ENCODE results near the gene KBTBD4.

KBTBD4 gene

GRCh38 chr11:47578524-47579494 is at the start of gene KBTBD4, which contains the start of gene NDUFS3:
Gene KBTBD4 (minus strand): TSS chr11:47578970. CDS start chr11:47578951, 19 bp downstream.
Gene NDUFS3 (plus strand): TSS chr11:47579074. CDS start chr11:47579092, 18 bp downstream.
- DNase-seq: peak; percentile 86

- DNase-seq: no peak
Observed at GRCh38 chr11:47628026-47628425, 49.3 kb upstream of the KBTBD4 start.

GRCh38 chr11:47626234-47626633 is 47.5 kb upstream of the KBTBD4 start:
- no peak for DNase-seq

GRCh38 chr11:47620836-47621378 is 42.1 kb upstream of the KBTBD4 start:
- DNase-seq: no peak

- DNase-seq: no peak
Observed at GRCh38 chr11:47617417-47617809, 38.6 kb upstream of the KBTBD4 start.

- peak; percentile 11 for DNase-seq
Observed at GRCh38 chr11:47616726-47617416, 38.1 kb upstream of the KBTBD4 start.

GRCh38 chr11:47615249-47615648 is 36.5 kb upstream of the KBTBD4 start:
- no peak for DNase-seq

- no peak for DNase-seq
Observed at GRCh38 chr11:47611348-47611794, 32.6 kb upstream of the KBTBD4 start.

- no peak for DNase-seq
Observed at GRCh38 chr11:47609675-47610074, 30.9 kb upstream of the KBTBD4 start.

GRCh38 chr11:47607380-47607779 is 28.6 kb upstream of the KBTBD4 start:
- DNase-seq: no peak

- no peak for DNase-seq
Observed at GRCh38 chr11:47606731-47607130, 28.0 kb upstream of the KBTBD4 start.

- no peak for DNase-seq
Observed at GRCh38 chr11:47605921-47606320, 27.2 kb upstream of the KBTBD4 start.

- DNase-seq: no peak
Observed at GRCh38 chr11:47603295-47603694, 24.5 kb upstream of the KBTBD4 start.

- DNase-seq: no peak
Observed at GRCh38 chr11:47599902-47600301, 21.1 kb upstream of the KBTBD4 start.

- DNase-seq: no peak
Observed at GRCh38 chr11:47595967-47596366, 17.2 kb upstream of the KBTBD4 start.

- DNase-seq: no peak
Observed at GRCh38 chr11:47595029-47595428, 16.3 kb upstream of the KBTBD4 start.

GRCh38 chr11:47593934-47594855 is 15.4 kb upstream of the KBTBD4 start, which contains the start of gene C1QTNF4:
Gene C1QTNF4 (minus strand): TSS chr11:47594411. CDS start chr11:47590810, 3,601 bp downstream.
- DNase-seq: no peak

- DNase-seq: no peak
Observed at GRCh38 chr11:47593492-47593933, 14.7 kb upstream of the KBTBD4 start.

GRCh38 chr11:47592970-47593369 is 14.2 kb upstream of the KBTBD4 start:
- no peak for DNase-seq

GRCh38 chr11:47592251-47592650 is 13.5 kb upstream of the KBTBD4 start:
- DNase-seq: peak; percentile 40

GRCh38 chr11:47591764-47592163 is 13.0 kb upstream of the KBTBD4 start:
- DNase-seq: peak; percentile 49

Measured in KG1 (cell line).